Upper lobe of left lung (tissue), 6 donors: ENCODE measurements around the gene NUBP1. TPM values are rescaled to one million over a fixed set of nuclear protein-coding genes. Genes with fewer than 3 reads are reported as not detected.
A peak's percentile ranks its signal among the peaks of the same experiment; 100 is the strongest.

Source experiments
- ATAC-seq, 2 donors: fragments of 200-7000 bp; cut with Tn5 transposase; one replicate each; pipeline ENCODE4 v1.9.1; 2022; ENCODE audit warnings: mild to moderate bottlenecking in 2 of 2, moderate library complexity in 2 of 2; ENCODE audit not compliant: low FRiP score in 2 of 2
- DNase-seq, 2 donors: peaks; one replicate each; pipeline ENCODE4 v3.0.0-alpha.2; 2019 to 2020
- H3K27ac ChIP-seq, 4 donors: fragments of 200-600 bp; sonication (generic); one replicate each; pipeline ENCODE4 v1.5.1; 2016 to 2019
- H3K27me3 ChIP-seq, 4 donors: fragments of 200-600 bp; sonication (generic); one replicate each; pipeline ENCODE4 v1.5.1; 2017 to 2019
- H3K36me3 ChIP-seq, 4 donors: fragments of 200-600 bp; sonication (generic); one replicate each; pipeline ENCODE4 v1.5.1; 2016 to 2019
- H3K4me1 ChIP-seq, 4 donors: fragments of 200-600 bp; sonication (generic); one replicate each; pipeline ENCODE4 v1.5.1; 2018 to 2019
- H3K4me3 ChIP-seq, 4 donors: fragments of 200-600 bp; sonication (generic); one replicate each; pipeline ENCODE4 v1.5.1; 2017 to 2019; ENCODE audit warnings: mild to moderate bottlenecking in 2 of 4, moderate library complexity in 1 of 4
- H3K9me3 ChIP-seq, 4 donors: fragments of 200-600 bp; sonication (generic); one replicate each; pipeline ENCODE4 v1.5.1; 2018 to 2019
- CTCF ChIP-seq, 6 experiments: fragments of 450-650 bp in 4 of 6; fragments of 200-600 bp in 2 of 6; sonication (generic) in 2 of 6; IDR thresholded peaks; one replicate each; pipeline ENCODE4 v1.5.1; 2016 to 2019; ENCODE audit warnings: antibody characterized with exemption in 6 of 6
- EP300 ChIP-seq, 4 donors: sonication (generic); formaldehyde crosslinking; IDR thresholded peaks; one replicate each; pipeline ENCODE4 v1.5.1; 2017; ENCODE audit warnings: antibody characterized with exemption in 4 of 4, control low read depth in 2 of 4
- POLR2A ChIP-seq, 4 donors: fragments of 450-650 bp; IDR thresholded peaks; one replicate each; pipeline ENCODE4 v1.5.1; 2016 to 2017; ENCODE audit warnings: antibody characterized with exemption in 4 of 4, mild to moderate bottlenecking in 2 of 4
- POLR2AphosphoS5 ChIP-seq, 2 donors: sonication (generic); formaldehyde crosslinking; IDR thresholded peaks; one replicate each; pipeline ENCODE4 v1.5.1; 2017; ENCODE audit warnings: antibody characterized with exemption in 2 of 2
- WGBS, 2 donors: methylation state at CpG; one replicate each; pipeline ENCODE4 v1.1.5; 2017 to 2018; 5-methylcytosine and 5-hydroxymethylcytosine counted together
- total RNA-seq, 6 donors: library from RNA; depleted of rRNA in 4 of 6; stranded (reverse); fragments of >200 nt in 4 of 6; gene quantifications; one replicate each; pipeline versions ENCODE4 v1.1.0 to v1.2.1, GENCODE V29; 2016 to 2021
- donor health status: DM: no; HTN: no; CAD: no; lungs with moderate emphysema.
- donor health status: DM: no; HTN: yes; CAD: no; lungs with severe emphysema.

The NUBP1 gene
- total RNA-seq, 6 donors from 2014 or later: 16.8 to 40.3 (median 34.6) TPM

GRCh38 chr16:10699756-10700155, 43.9 kb upstream of the NUBP1 start:
- TF ChIP-seq CTCF (IDR thresholded peaks at IDR 0.05) (no peak), EP300 (IDR thresholded peaks at IDR 0.05) (no peak), POLR2AphosphoS5 (IDR thresholded peaks at IDR 0.05) (no peak), POLR2A (IDR thresholded peaks at IDR 0.05) (no peak)
- no peak overlapping the region for H3K4me3 ChIP-seq
- H3K4me1 ChIP-seq: no peaks in the 10 kb centered on the region

GRCh38 chr16:10708969-10709368, 34.7 kb upstream of the NUBP1 start:
- H3K4me3 ChIP-seq: no peak overlapping the region

More at GRCh38 chr16:10699756-10700155, 43.9 kb upstream of the NUBP1 start:
- DNase-seq (no peak), ATAC-seq (no peak)
- no peaks in the 10 kb centered on the region for H3K27me3 ChIP-seq
- no peak overlapping the region for H3K27ac ChIP-seq
- 76 to 96% methylated on average over 1 of the region's 1 CpG for WGBS, 2 donors
- no peaks in the 10 kb centered on the region for H3K36me3 ChIP-seq
- H3K9me3 ChIP-seq: no peaks in the 10 kb centered on the region

GRCh38 chr16:10728003-10728887, 15.4 kb upstream of the NUBP1 start:
- TF ChIP-seq CTCF (IDR thresholded peaks at IDR 0.05) (no peak), EP300 (IDR thresholded peaks at IDR 0.05) (no peak), POLR2AphosphoS5 (IDR thresholded peaks at IDR 0.05) (no peak), POLR2A (IDR thresholded peaks at IDR 0.05) (no peak)
- no peaks in the 10 kb centered on the region for H3K4me1 ChIP-seq
- no peak overlapping the region for H3K27ac ChIP-seq
- no peak for ATAC-seq
- H3K9me3 ChIP-seq: no peaks in the 10 kb centered on the region
- WGBS, 2 donors: 74 to 77% methylated on average over 16 of the region's 16 CpGs
- H3K4me3 ChIP-seq: no peak overlapping the region
- no peak for DNase-seq
- no peaks in the 10 kb centered on the region for H3K27me3 ChIP-seq
- no peaks in the 10 kb centered on the region for H3K36me3 ChIP-seq

More at GRCh38 chr16:10708969-10709368, 34.7 kb upstream of the NUBP1 start:
- WGBS, 2 donors: 65 to 73% methylated on average over 4 of the region's 4 CpGs
- Histone ChIP-seq H3K27me3 (no peaks in the 10 kb centered on the region), H3K9me3 (no peaks in the 10 kb centered on the region), H3K27ac (no peak overlapping the region), H3K4me1 (no peaks in the 10 kb centered on the region), H3K36me3 (no peaks in the 10 kb centered on the region)
- DNase-seq (no peak), ATAC-seq (no peak)
- TF ChIP-seq POLR2AphosphoS5 (IDR thresholded peaks at IDR 0.05) (no peak), POLR2A (IDR thresholded peaks at IDR 0.05) (no peak), EP300 (IDR thresholded peaks at IDR 0.05) (no peak), CTCF (IDR thresholded peaks at IDR 0.05) (no peak)

GRCh38 chr16:10729104-10730048, 14.3 kb upstream of the NUBP1 start:
- peak; percentile 12 to 49 for ATAC-seq

More at GRCh38 chr16:10729104-10730048, 14.3 kb upstream of the NUBP1 start:
- TF ChIP-seq POLR2A (IDR thresholded peaks at IDR 0.05): no peak
- TF ChIP-seq EP300 (IDR thresholded peaks at IDR 0.05): no peak
- no peak for TF ChIP-seq POLR2AphosphoS5 (IDR thresholded peaks at IDR 0.05)
- no peak for TF ChIP-seq CTCF (IDR thresholded peaks at IDR 0.05)
- no peaks in the 10 kb centered on the region for H3K36me3 ChIP-seq
- 75 to 78% methylated on average over 15 to 19 of the region's 19 CpGs for WGBS, 2 donors
- no peak overlapping the region for H3K27ac ChIP-seq
- no peak overlapping the region for H3K4me3 ChIP-seq
- no peaks in the 10 kb centered on the region for H3K4me1 ChIP-seq
- DNase-seq: peak in 1 of 2 donors; percentile 59
- no peaks in the 10 kb centered on the region for H3K27me3 ChIP-seq
- H3K9me3 ChIP-seq: no peaks in the 10 kb centered on the region
